ENCODE measurements around the gene ARHGAP24.

DNA sequence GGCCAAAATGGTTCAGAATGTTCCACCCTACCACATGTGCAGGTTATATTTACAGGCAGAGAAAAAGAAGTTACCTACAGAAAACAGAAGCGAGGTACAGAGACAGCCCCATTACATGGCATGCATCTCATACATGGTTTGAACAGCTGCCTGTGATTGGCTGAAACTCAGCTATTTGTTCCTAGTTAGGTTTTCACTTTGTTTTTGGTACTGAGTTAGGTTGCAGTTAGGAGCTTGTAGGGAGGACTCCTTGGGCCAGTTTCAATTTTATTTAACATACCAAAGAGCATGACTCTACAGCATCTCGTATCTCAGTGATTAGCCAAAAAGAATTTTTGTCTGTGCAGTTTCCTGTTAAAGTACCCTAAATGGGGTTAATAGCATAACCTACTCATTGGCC is 492.9 kb downstream of the ARHGAP24 start:
- TF ChIP-seq CTCF (IDR thresholded peaks at IDR 0.05) = no peak
- TF ChIP-seq POLR2AphosphoS5 (IDR thresholded peaks at IDR 0.05; ENCODE audit: low read depth, low read length) = no peak
